SU-DHL-6 (cell line): ENCODE data around the gene CORO7.
"Not testable (repeated sequence)": the region's sequence is repeated elsewhere in the genome, so short reads cannot be mapped to it uniquely, and the experiment has no call there.

Experiments
- H2AFZ ChIP-seq: fragments of 200-600 bp; sonication (generic); 2 replicates; pipeline ENCODE4 v1.6.1; 2014; ENCODE audit warnings: low read depth, mild to moderate bottlenecking, moderate library complexity, mixed read lengths, antibody characterized with exemption, low read length; ENCODE audit not compliant: severe bottlenecking
- H3F3A ChIP-seq: fragments of 200-600 bp; shearing (Covaris generic); 2 replicates; pipeline ENCODE4 v1.6.0; 2016; ENCODE audit warnings: antibody characterized with exemption, mild to moderate bottlenecking; ENCODE audit not compliant: insufficient read depth
- H3K27ac ChIP-seq: fragments of 200-600 bp; sonication (generic); 2 replicates; pipeline ENCODE4 v1.5.1; 2016; ENCODE audit warnings: low read depth, mild to moderate bottlenecking, low read length, moderate library complexity, mixed read lengths
- H3K27me3 ChIP-seq: fragments of 200-600 bp; sonication (generic), shearing (Covaris generic); 2 replicates; pipeline ENCODE4 v1.6.0; 2014; ENCODE audit warnings: mild to moderate bottlenecking, low read length
- H3K36me3 ChIP-seq: fragments of 200-600 bp; sonication (generic); 2 replicates; pipeline ENCODE4 v1.6.1; 2014; ENCODE audit warnings: mild to moderate bottlenecking, low read length, mixed read lengths
- H3K4me2 ChIP-seq: fragments of 300-600, 200-600 bp; shearing (Covaris generic), sonication (generic); 2 replicates; pipeline ENCODE4 v1.6.0; 2014; ENCODE audit warnings: low read length, low read depth, mild to moderate bottlenecking; ENCODE audit not compliant: poor library complexity, severe bottlenecking
- H3K4me3 ChIP-seq: fragments of 200-600 bp; sonication (generic); 2 replicates; pipeline ENCODE4 v1.5.1; 2014; ENCODE audit warnings: antibody characterized with exemption, low read length, mild to moderate bottlenecking, mixed read lengths; ENCODE audit not compliant: insufficient read depth, poor library complexity, severe bottlenecking
- H3K79me2 ChIP-seq: fragments of 200-600 bp; sonication (generic); 2 replicates; pipeline ENCODE4 v1.6.1; 2014; ENCODE audit warnings: mild to moderate bottlenecking, low read length, moderate library complexity; ENCODE audit not compliant: insufficient read depth
- H3K9ac ChIP-seq: fragments of 200-600 bp; sonication (generic); 2 replicates; pipeline ENCODE4 v1.7.0; 2014; ENCODE audit warnings: mild to moderate bottlenecking, low read length
- H3K9me2 ChIP-seq: fragments of 200-600 bp; sonication (generic); replicated peaks from 2 replicates; pipeline ENCODE4 v1.6.1; 2014; ENCODE audit warnings: low read length; ENCODE audit not compliant: insufficient read depth
- H3K9me3 ChIP-seq: fragments of 200-600 bp; sonication (generic); 2 replicates; pipeline ENCODE4 v1.6.1; 2014; ENCODE audit warnings: low read length, mixed read lengths; ENCODE audit not compliant: insufficient read depth
- H4K20me1 ChIP-seq: fragments of 200-600 bp; sonication (generic); 2 replicates; pipeline ENCODE4 v1.6.1; 2014; ENCODE audit warnings: low read depth, mild to moderate bottlenecking, antibody characterized with exemption, low read length, moderate library complexity, mixed read lengths
- CTCF ChIP-seq: fragments of 200-600 bp; sonication (generic); IDR thresholded peaks from one replicate; pipeline ENCODE4 v1.5.1; 2017; ENCODE audit warnings: antibody characterized with exemption, mild to moderate bottlenecking, low read length, moderate library complexity; ENCODE audit not compliant: insufficient read depth, poor library complexity, severe bottlenecking
- EZH2phosphoT487 ChIP-seq: fragments of 200-600 bp; sonication (generic), shearing (Covaris generic); conservative IDR thresholded peaks from 2 replicates; pipeline ENCODE4 v1.6.1; 2018; ENCODE audit warnings: mild to moderate bottlenecking, antibody characterized with exemption, low read length, moderate library complexity, mixed read lengths

The CORO7 gene

GRCh38 chr16:4336701-4337539 lies 79.5 kb downstream of the CORO7 start:
- TF ChIP-seq EZH2phosphoT487 (no peak), CTCF (no peak)
- no peak overlapping the region for H3K27ac ChIP-seq
- H3K9ac ChIP-seq = no peak overlapping the region
- no peaks in the 10 kb centered on the region for H3K9me3 ChIP-seq
- no peaks in the 10 kb centered on the region for H3F3A ChIP-seq
- no peak overlapping the region for H3K4me2 ChIP-seq
- no peaks in the 10 kb centered on the region; the same call in 1 of the 2 replicates for H3K79me2 ChIP-seq
- H3K4me3 ChIP-seq = no peak overlapping the region
- H3K36me3 ChIP-seq = no peaks in the 10 kb centered on the region
- H4K20me1 ChIP-seq = no peaks in the 10 kb centered on the region
- no peaks in the 10 kb centered on the region for H3K9me2 ChIP-seq
- H2AFZ ChIP-seq = no peak overlapping the region
- no peaks in the 10 kb centered on the region for H3K27me3 ChIP-seq

GRCh38 chr16:4334724-4335495 lies 81.5 kb downstream of the CORO7 start:
- Histone ChIP-seq H3K36me3 (no peaks in the 10 kb centered on the region), H3K79me2 (no peaks in the 10 kb centered on the region), H3K27ac (no peak overlapping the region), H3F3A (no peaks in the 10 kb centered on the region), H3K9me3 (no peaks in the 10 kb centered on the region), H3K4me3 (no peak overlapping the region), H3K9ac (no peak overlapping the region), H4K20me1 (no peaks in the 10 kb centered on the region), H3K27me3 (no peaks in the 10 kb centered on the region), H2AFZ (no peak overlapping the region), H3K9me2 (no peaks in the 10 kb centered on the region), H3K4me2 (no peak overlapping the region)
- TF ChIP-seq CTCF = no peak
- no peak for TF ChIP-seq EZH2phosphoT487

GRCh38 chr16:4333714-4334113 lies 82.7 kb downstream of the CORO7 start:
- not testable (repeated sequence) for H4K20me1 ChIP-seq, H3K36me3 ChIP-seq

GRCh38 chr16:4333308-4333638 lies 83.1 kb downstream of the CORO7 start:
- no peaks in the 10 kb centered on the region for H3F3A ChIP-seq
- H3K79me2 ChIP-seq = no peaks in the 10 kb centered on the region
- H3K36me3 ChIP-seq = no peaks in the 10 kb centered on the region
- no peak overlapping the region for H3K4me3 ChIP-seq
- H3K27me3 ChIP-seq = no peaks in the 10 kb centered on the region
- TF ChIP-seq CTCF = no peak
- no peak for TF ChIP-seq EZH2phosphoT487
- no peak overlapping the region for H3K9ac ChIP-seq
- H3K27ac ChIP-seq = no peak overlapping the region
- no peaks in the 10 kb centered on the region for H3K9me2 ChIP-seq
- no peaks in the 10 kb centered on the region for H3K9me3 ChIP-seq
- no peaks in the 10 kb centered on the region for H4K20me1 ChIP-seq
- H2AFZ ChIP-seq = no peak overlapping the region
- H3K4me2 ChIP-seq = no peak overlapping the region

More at GRCh38 chr16:4333714-4334113, 82.7 kb downstream of the CORO7 start:
- H3K27me3 ChIP-seq, H3K79me2 ChIP-seq, H2AFZ ChIP-seq, H3K4me3 ChIP-seq, H3K9ac ChIP-seq, H3K27ac ChIP-seq, H3K4me2 ChIP-seq, H3K9me2 ChIP-seq, H3K9me3 ChIP-seq, H3F3A ChIP-seq: not testable (repeated sequence)
